GM12891 (cell line): ENCODE measurements around the gene ACCS. TPM values are rescaled to one million over a fixed set of nuclear protein-coding genes. Genes with fewer than 3 reads are reported as not detected.

Source experiments
- DNase-seq: peaks from one replicate; pipeline ENCODE4 v3.0.0; 2011; ENCODE audit warnings: low spot score; ENCODE audit not compliant: insufficient read length
- FAIRE-seq: peaks from 2 replicates; lab custom pipeline; 2011; peaks lifted over from hg19 to GRCh38; lab: Jason Lieb, UNC
- PAX5 ChIP-seq: IDR thresholded peaks from 2 replicates; pipeline ENCODE4 v1.6.1; 2011; ENCODE audit warnings: low read length, moderate library complexity, mild to moderate bottlenecking; ENCODE audit not compliant: insufficient read depth, severe bottlenecking
- POLR2A ChIP-seq: IDR thresholded peaks from 2 replicates; pipeline ENCODE4 v1.6.1; 2011; ENCODE audit warnings: low read depth, low read length, control low read depth
- POLR2AphosphoS5 ChIP-seq: IDR thresholded peaks from 2 replicates; pipeline ENCODE4 v1.6.1; 2011; ENCODE audit warnings: low read depth, low read length, control low read depth
- POU2F2 ChIP-seq: IDR thresholded peaks from 2 replicates; pipeline ENCODE4 v1.6.1; 2011; ENCODE audit warnings: low read depth, mild to moderate bottlenecking, control low read depth, low read length, moderate library complexity
- SPI1 ChIP-seq: IDR thresholded peaks from 2 replicates; pipeline ENCODE4 v1.6.1; 2011; ENCODE audit warnings: low read depth, low read length, control low read depth
- TAF1 ChIP-seq: IDR thresholded peaks from 2 replicates; pipeline ENCODE4 v1.6.1; 2011; ENCODE audit warnings: low read depth, low read length, control low read depth
- polyA plus RNA-seq: library from polyadenylated mRNA; unstranded; fragments of >200 nt; gene quantifications from one replicate; pipeline ENCODE4 v1.2.1, GENCODE V29; 2012; ENCODE audit warnings: low read depth, missing spikeins, inconsistent platforms; ENCODE audit not compliant: missing spikeins

ACCS gene, protein sequence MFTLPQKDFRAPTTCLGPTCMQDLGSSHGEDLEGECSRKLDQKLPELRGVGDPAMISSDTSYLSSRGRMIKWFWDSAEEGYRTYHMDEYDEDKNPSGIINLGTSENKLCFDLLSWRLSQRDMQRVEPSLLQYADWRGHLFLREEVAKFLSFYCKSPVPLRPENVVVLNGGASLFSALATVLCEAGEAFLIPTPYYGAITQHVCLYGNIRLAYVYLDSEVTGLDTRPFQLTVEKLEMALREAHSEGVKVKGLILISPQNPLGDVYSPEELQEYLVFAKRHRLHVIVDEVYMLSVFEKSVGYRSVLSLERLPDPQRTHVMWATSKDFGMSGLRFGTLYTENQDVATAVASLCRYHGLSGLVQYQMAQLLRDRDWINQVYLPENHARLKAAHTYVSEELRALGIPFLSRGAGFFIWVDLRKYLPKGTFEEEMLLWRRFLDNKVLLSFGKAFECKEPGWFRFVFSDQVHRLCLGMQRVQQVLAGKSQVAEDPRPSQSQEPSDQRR
- 7.3 TPM for polyA plus RNA-seq

DNA sequence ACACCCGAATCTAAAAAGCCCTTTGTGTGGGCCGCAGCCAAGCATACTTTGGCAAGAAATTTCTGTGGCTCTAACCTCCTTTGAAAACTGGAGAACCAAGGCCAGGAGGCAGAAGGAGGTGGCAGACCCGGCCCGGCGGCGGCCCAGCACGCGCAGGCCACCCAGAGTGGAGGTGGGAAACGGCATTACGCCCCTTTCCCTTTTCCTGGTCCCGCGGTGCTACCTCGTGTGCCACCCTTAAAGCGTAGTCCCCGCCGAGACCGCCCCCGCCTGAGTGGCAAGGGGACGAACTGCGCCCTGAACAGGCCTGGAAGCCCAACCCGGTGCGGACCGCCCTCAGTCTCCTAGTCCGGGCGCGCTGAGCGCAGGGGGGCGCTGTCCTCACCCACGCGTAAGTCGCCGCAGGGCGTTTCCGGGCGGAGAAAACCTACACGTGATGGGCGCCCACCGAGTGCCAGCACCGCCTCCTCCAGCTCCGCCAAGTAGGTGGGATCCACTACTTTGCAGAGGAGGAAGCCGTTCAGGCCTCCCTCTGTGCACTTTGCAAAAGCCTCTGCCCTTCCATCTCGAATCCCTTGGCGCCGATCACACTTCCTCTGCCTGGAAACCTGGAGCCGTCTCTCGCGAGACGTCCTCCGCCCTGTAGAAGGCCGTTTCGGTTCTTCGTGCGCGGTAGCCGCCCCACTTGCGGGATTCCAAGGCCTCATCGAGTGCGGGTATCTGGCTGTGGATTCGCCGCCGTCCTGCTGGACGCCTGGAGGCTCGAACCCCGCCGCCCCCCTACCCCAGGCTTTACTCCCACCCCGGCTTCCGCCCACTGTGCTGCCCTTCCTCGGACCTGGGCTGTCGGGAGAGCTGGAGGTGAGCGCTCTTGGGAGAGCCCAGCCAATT lies at the start of gene ACCS:
Gene ACCS, plus strand, starts transcription at position 430 of the 891 bp plus-strand sequence. CDS start 1,358 bp downstream, outside the sequence.
- FAIRE-seq (peak; percentile 96), DNase-seq (peak; percentile 84)
- TF ChIP-seq POLR2AphosphoS5, result peak; percentile 58; the same call in 1 of the 2 replicates
- peak; percentile 76 for TF ChIP-seq SPI1
- 0 out of 2 replicates have a peak, but pooled peaks have one; percentile 36 for TF ChIP-seq POU2F2
- no peak for TF ChIP-seq PAX5
- peak; percentile 65; the same call in 1 of the 2 replicates for TF ChIP-seq POLR2A
- TF ChIP-seq TAF1, result peak; percentile 36; the same call in 1 of the 2 replicates

DNA sequence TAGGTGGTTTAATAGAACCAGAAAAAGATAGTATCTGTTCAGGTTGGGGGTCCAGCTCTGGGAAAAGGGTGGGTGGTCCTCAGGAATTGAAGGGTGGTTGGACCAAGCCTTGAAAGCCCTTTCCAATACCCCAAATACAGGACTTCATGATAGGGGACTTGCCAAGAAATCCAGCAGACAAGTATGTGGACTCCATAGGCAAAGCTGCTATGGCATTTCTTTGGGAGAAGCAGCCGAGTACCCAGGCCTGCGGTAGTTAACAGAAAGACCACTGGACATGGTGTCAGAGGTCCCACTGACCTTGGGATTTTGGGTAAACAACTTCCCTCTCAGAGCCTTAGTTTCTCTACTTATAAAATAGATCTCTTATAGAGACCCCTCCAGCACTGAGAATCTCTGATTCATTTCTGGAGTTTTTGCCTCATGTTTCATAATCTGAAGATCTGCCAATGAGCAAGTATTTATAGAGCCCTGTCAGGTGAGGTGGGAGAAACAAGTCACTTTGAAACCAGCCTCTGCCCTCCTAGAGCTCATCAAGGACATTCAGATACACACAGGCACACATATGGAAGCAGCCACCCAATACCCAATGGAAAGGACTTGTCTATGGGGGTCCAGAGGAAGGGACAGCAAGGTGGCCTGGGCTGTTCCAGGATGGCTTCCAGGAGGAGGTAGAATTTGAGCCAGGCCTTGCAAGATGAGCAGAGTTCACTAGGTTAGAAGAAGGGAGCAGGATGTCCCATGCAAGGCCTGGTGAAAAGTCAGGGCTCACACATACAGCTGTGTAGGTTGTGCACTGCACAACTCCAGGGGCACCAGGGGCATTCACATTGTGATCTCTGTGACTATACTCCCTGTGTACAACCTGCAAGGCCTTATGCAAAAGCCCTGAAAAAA lies 49.3 kb upstream of the ACCS start:
- TF ChIP-seq TAF1 (no peak), PAX5 (no peak), POLR2AphosphoS5 (no peak), SPI1 (no peak), POLR2A (no peak), POU2F2 (no peak)
- no peak for FAIRE-seq
- DNase-seq, result no peak

GRCh38 chr11:44017443-44018126 lies 48.5 kb upstream of the ACCS start:
- no peak for DNase-seq
- TF ChIP-seq PAX5 (no peak), POU2F2 (no peak), POLR2A (no peak), POLR2AphosphoS5 (no peak), SPI1 (no peak), TAF1 (no peak)
- no peak for FAIRE-seq

DNA sequence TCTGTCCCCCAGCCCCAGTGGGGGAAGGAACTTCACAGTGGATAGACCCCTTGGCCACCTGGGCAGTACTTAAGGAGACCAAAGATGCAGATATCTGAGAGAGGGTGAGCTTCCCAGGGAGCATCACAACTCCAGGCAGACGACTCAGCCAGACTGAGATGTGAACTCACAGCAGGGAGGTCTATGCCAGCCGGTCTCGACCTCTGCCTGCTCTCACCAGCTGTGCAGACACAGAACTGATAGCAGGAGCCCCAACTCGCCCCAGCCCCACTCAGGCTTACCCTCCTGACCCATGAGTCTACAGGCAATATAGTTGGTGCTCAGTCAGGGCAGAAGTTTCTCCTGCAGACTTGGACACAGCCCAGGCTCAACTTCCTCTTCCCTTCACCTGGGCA lies 47.9 kb upstream of the ACCS start:
- no peak for TF ChIP-seq PAX5
- no peak for TF ChIP-seq POLR2AphosphoS5
- FAIRE-seq (no peak), DNase-seq (no peak)

GRCh38 chr11:44018829-44019228 lies 47.2 kb upstream of the ACCS start:
- no peak for TF ChIP-seq POU2F2
- TF ChIP-seq PAX5, result no peak
- no peak for TF ChIP-seq POLR2AphosphoS5
- TF ChIP-seq POLR2A, result no peak
- TF ChIP-seq SPI1, result no peak
- TF ChIP-seq TAF1, result no peak
- DNase-seq (no peak), FAIRE-seq (no peak)

- DNase-seq, result no peak
- no peak for TF ChIP-seq POU2F2
- no peak for TF ChIP-seq PAX5
- TF ChIP-seq POLR2A, result no peak
- TF ChIP-seq POLR2AphosphoS5, result no peak
- no peak for FAIRE-seq
Measured at GRCh38 chr11:44024977-44025376, 41.1 kb upstream of the ACCS start.

DNA sequence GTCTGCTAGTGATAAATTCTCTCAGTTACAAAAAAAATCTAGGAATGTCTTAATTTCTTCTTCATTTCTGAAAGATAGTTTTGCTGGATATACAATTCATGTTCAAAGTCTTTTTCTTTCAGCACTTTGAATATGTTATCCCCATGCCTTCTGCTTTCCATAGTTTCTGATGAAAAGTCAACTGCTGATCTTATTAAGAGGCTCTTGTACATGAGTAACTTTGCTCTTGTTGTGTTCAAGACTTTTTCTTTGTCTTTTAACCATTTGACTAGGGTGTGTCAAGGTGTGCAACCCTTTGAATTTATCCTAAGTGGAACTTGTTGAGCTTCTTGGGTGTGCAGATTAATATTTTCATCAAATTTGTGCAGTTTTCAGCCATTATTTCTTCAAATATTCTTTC lies 40.3 kb upstream of the ACCS start:
- DNase-seq (no peak), FAIRE-seq (no peak)
- TF ChIP-seq SPI1 (no peak), POLR2AphosphoS5 (no peak), PAX5 (no peak), POLR2A (no peak), POU2F2 (no peak), TAF1 (no peak)

- DNase-seq (no peak), FAIRE-seq (no peak)
- no peak for TF ChIP-seq POLR2AphosphoS5
- no peak for TF ChIP-seq PAX5
- TF ChIP-seq TAF1, result no peak
- TF ChIP-seq POU2F2, result no peak
- TF ChIP-seq SPI1, result no peak
- TF ChIP-seq POLR2A, result no peak
Measured at GRCh38 chr11:44028401-44028800, 37.7 kb upstream of the ACCS start.
